ENCODE measurements around the gene ATP11A.
"Not testable (repeated sequence)": the region's sequence is repeated elsewhere in the genome, so short reads cannot be mapped to it uniquely, and the experiment has no call there.

ATP11A gene

GRCh38 chr13:112870737-112871287 is 181.0 kb downstream of the ATP11A start:
- DNase-seq = no peak

- no peak for DNase-seq
Observed at GRCh38 chr13:112871742-112872141, 181.9 kb downstream of the ATP11A start.

GRCh38 chr13:112872657-112873631 is 183.1 kb downstream of the ATP11A start:
- DNase-seq = peak; percentile 31

GRCh38 chr13:112873851-112874750 is 184.3 kb downstream of the ATP11A start:
- no peak for DNase-seq

GRCh38 chr13:112874751-112875300 is 185.0 kb downstream of the ATP11A start:
- DNase-seq = no peak

- DNase-seq = no peak
Observed at GRCh38 chr13:112875627-112876026, 185.8 kb downstream of the ATP11A start.

GRCh38 chr13:112876305-112877000 is 186.6 kb downstream of the ATP11A start:
- no peak for DNase-seq

- no peak for DNase-seq
Observed at GRCh38 chr13:112877066-112877465, 187.2 kb downstream of the ATP11A start.

GRCh38 chr13:112877539-112877938 is 187.7 kb downstream of the ATP11A start:
- no peak for DNase-seq

- DNase-seq = no peak
Observed at GRCh38 chr13:112877976-112878955, 188.4 kb downstream of the ATP11A start.

- DNase-seq = no peak
Observed at GRCh38 chr13:112879283-112879833, 189.5 kb downstream of the ATP11A start.

- no peak for DNase-seq
Observed at GRCh38 chr13:112880221-112880641, 190.4 kb downstream of the ATP11A start.

GRCh38 chr13:112880976-112881540 is 191.2 kb downstream of the ATP11A start:
- DNase-seq = no peak

- no peak for DNase-seq
Observed at GRCh38 chr13:112881656-112882554, 192.1 kb downstream of the ATP11A start.

- no peak for DNase-seq
Observed at GRCh38 chr13:112882555-112883024, 192.8 kb downstream of the ATP11A start.

- DNase-seq = no peak
Observed at GRCh38 chr13:112883241-112883945, 193.6 kb downstream of the ATP11A start.

GRCh38 chr13:112884700-112885099 is 194.9 kb downstream of the ATP11A start:
- not testable (repeated sequence) for DNase-seq

GRCh38 chr13:112885242-112885781 is 195.5 kb downstream of the ATP11A start:
- no peak for DNase-seq

All from central memory CD4-positive, alpha-beta T cell (primary cell).